ENCODE measurements around the gene CPTP.
A peak's percentile ranks its signal among the peaks of the same experiment; 100 is the strongest.

Gene CPTP

DNA sequence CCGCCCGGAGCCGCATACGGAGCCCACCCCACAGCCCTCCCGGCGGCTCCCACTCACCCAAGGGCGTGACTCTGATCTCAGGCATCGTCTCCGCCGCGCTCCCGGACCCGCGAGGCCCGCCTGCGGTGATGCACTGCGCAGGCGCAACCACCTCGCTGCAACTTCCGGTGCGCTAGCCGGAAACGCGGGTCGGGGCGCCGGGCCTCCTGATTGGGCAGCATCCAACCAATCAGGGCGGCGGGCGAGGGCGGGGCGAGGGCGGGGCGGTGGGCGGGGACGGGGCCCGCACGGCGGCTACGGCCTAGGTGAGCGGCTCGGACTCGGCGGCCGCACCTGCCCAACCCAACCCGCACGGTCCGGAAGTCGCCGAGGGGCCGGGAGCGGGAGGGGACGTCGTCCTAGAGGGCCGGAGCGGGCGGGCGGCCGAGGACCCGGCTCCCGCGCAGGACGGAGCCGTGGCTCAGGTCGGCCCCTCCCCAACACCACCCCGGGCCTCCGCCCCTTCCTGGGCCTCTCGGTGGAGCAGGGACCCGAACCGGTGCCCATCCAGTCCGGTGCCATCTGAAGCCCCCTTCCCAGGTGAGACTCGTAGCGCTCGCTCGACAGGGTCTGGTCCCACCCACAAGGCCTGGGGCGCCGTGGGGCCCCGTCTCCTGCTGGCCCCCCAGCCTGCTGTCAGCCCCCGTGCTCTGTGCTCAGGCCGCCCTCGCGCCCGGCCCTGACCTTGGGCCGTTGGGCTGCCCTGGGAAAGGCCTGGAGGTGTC lies at the start of gene CPTP, which contains the start of gene INTS11:
TSS of gene CPTP (plus strand) at position 279 of the 764 bp plus-strand sequence. CDS start 2,109 bp downstream, outside the sequence.
TSS of gene INTS11 (minus strand) at position 137 of the 764 bp plus-strand sequence. CDS start at position 85, 52 bp downstream.
- DNase-seq (ENCODE audit: low read depth in 2 of 2), result peak; percentile 94

DNA sequence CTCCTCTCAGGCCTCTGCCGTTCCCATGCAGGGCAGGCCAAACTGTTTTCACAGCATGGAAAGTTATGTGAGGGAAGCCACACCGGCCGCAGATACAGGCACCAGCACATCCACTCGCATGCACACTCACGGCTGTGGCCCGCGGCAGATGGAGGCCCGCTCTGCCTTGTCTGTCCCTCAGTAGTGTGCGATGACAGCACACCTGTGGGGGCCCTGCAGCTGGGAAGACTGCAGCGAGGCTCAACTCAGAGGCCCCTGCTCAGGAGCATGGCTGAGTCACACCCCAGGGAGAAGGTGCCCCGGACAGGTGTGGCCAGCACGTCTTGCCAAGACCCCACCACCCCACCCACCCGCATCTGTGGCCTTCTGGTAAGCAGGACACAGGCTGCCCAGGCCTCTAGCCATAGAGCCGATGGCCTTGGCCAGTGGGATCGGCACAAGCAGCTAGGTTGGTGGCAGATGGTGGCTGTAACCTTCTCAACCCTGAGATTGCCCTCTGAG lies 49.6 kb upstream of the CPTP start:
- DNase-seq (ENCODE audit: low read depth in 2 of 2), result no peak

DNA sequence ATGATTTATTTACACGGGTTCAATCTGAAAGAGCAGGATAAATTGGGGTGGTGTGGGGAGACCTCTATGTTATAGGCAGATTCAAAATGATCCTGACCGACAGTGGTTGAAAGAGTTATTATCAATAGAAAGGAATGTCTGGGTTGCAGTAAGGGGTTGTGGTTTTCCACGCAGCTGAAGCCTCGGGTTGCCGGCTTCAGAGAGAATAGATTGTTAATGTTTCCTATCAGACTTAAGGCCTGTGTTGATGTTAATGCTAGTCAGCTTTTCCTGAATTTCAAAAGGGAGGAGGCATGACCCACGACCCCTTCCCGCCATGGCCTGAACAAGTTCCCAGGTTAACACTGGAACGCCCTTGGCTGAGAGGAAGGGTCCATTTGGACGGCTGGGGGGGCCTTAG lies 48.8 kb upstream of the CPTP start:
- DNase-seq (ENCODE audit: low read depth in 2 of 2), result no peak

DNA sequence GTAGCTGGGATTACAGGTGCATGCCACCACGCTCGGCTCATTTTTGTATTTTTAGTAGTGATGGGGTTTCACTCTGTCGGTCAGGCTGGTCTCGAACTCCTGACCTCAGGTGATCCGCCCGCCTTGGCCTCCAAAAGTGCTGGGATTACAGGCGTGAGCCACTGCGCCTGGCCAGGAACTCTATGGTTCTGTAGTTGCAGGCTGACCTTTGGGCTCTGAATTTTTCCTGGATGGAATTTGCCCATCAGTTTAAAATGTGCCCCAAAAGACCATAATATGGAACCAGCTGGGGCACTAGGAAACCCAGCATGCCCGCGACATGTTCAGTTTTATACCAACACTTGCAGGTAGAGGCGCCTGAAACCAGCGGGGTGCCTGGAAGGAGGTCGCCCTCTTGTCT lies 46.0 kb upstream of the CPTP start:
- DNase-seq (ENCODE audit: low read depth in 2 of 2), result no peak

DNA sequence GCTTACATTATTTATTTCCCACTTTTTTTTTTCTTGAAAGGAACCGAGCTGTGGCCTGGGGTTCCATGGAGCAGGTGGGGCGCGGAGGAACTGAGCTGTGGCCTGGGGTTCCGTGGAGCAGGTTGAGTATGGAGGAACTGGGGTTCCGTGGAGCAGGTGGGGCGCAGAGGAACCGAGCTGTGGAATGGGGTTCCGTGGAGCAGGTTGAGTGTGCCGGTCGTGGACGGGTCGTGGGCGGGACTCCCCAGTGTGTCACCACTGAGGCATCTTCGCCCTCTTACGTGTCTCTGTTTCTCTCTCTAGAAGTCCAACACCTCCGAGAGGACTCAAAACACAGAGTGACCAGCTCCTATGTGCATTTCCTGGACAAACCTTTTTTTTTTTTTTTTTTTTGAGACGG lies 45.6 kb upstream of the CPTP start:
- no peak for DNase-seq (ENCODE audit: low read depth in 2 of 2)

DNA sequence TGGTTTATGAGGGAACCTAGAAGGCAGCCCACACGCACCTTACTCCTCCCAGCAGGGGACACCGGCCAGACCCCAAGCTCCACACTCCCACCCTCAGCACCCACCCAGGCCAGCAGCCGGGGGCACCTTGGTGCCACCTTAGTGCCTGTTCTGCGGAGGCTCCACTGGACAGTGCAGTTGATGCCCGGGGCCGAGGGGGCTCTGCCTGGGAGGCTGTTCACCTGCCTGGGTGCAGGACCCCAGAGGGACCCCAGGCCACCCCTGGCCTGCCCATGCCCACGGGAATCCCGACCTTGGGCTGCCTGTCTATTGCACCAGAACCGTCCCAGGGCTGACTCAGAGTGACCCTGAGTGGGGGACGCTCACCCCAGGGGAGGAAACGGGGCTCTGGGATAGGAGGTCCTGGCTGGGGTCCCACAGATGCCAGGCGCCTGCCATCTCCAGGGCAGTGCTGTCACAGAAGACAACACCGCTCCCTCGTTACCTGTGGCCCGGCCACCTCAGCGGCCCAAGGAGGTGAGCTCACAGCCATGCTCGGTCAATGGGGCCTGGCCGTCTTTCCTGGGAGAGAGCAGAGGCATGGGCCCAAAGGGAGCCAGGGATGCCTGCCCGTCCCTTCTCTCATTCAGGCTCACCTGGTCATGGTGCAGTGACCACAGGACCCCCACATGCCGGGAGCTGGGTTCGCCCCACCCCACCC lies 43.7 kb upstream of the CPTP start:
- DNase-seq (ENCODE audit: low read depth in 2 of 2), result no peak

DNA sequence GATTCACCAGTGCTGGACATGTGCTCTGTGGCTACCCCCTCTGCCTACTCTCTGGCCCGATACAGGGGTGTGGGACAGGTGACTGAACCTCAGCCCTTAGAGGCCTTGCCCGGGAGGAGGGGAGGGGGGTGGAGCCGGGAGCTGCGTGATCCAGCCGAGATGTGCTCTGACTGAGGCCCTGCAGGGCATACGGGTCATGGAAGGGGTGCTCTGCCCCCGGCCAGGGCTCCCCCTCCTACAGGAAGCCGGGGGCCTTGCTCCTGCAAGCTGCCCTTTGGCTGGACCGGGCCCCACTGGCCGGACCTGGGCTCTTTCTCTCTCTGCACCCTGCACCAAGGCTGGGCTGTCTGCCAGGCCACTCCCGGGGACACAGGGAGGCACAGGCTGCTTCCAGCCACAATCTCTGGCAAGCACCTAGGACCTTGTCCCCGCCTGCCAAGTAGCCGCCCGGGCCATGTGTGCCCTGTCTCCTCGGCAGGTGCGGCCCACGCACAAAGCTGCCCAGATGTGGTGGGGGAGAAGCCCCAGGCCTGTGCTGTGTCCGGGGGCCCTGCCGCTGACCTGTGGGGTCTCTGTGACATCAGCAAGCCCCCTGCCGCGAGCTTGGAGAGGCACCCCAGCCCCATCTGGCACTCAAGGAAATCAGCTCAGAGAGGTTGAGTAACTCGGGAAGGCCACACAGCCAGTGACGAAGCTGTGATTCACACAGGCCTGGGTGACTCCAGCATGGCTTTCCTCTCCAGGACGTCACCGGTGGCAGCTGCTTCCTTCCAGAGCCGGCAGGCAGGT lies 42.9 kb upstream of the CPTP start:
- DNase-seq (ENCODE audit: low read depth in 2 of 2), result no peak

DNA sequence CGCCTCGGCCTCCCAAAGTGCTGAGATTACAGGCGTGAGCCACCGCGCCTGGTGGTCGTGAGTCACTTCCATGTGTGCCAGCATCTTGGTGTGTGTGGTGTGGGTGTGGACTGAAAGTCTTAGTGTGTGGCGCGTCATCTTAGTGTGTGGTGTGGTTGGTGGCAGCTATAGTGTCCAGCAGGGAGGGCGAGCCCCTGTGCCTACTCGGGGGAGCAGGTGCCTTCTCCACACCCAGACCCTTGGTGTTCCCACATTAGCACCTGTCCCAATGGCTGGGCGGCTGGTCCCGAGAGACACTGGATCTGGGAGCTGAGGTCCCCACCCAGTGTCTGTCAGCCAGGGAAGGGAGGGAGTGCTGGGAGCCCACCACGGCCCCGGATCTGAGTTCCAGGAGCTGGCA lies 41.6 kb upstream of the CPTP start:
- no peak for DNase-seq (ENCODE audit: low read depth in 2 of 2)

DNA sequence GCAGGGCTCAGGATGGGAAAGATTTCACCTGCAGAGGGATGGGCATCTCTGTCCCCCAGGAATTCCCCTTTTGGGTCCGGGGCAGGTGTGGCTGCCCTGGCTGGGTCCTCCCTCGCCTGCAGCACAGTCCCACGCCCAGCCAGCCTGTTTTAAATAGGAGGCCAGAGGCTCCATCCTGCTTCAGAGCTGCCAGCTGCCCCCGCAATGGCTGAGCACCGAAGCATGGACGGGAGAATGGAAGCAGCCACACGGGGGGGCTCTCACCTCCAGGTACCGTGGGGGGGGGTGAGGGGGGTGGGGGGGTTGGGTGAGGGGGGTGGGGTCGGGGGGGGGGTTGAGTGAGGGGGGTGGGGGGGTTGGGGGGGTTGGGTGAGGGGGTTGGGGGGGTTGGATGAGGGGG lies 40.8 kb upstream of the CPTP start:
- no peak for DNase-seq (ENCODE audit: low read depth in 2 of 2)

DNA sequence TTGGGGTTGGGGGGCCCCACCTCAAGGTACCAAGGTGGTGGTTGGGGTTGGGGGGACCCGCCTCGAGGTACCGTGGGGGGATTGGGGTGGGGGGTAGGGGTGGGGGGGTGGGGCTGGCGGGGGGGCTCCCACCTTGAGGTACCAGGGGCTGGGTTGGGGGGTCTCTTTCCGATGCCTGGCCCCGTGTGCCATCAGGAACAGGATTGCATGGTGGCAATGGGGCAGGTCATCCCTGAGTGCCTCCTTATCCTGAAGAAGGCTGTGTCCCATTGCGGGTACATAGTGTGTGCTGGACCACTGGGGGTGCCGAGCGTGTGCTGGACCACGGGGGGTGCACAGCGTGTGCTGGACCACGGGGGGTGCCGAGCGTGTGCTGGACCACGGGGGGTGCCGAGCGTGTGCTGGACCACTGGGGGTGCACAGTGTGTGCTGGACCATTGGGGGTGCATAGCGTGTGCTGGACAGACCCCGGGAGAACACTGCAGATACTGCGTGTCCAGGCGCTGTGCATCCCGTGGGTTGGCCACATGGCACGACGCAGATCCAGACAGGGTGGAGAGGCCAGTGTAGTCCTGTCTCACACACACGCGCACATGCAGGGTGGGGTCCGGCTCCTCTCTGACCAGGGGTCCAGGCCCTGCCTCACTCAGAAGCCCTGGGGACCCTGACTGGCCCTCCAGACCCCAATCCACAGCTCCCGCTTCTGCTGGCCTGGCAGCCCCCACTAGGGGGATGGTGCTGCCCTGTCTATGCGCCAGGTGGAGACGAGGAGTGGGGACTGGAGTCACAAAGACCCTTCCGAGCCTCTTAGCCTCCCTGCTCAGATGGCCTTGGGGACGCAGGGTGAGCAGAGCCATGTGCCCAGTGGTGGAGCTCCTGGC lies 40.1 kb upstream of the CPTP start:
- no peak for DNase-seq (ENCODE audit: low read depth in 2 of 2)

DNA sequence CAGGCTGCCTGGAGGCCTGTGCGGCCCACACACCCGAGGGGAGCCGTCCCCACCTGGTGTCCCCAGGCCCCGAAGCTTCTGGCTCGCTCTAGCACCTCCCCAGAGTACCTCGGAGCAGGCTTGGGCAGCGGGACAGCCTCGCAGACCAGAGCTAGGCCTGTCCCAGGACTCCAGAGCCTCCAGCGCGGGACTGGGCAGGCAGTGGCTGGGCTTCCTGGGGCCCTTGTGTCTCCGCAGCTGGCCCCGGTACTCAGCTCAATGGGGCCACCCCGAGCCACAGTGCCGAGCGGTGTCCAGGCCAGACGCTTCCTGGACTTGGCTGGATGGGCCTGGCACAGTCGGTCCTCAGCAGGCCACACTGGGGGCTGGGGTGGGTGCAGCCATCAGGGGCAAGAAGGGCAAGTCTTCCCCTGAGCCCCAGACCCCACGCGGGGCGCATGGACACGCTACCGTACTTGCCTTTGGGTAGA lies 39.5 kb upstream of the CPTP start:
- no peak for DNase-seq (ENCODE audit: low read depth in 2 of 2)

DNA sequence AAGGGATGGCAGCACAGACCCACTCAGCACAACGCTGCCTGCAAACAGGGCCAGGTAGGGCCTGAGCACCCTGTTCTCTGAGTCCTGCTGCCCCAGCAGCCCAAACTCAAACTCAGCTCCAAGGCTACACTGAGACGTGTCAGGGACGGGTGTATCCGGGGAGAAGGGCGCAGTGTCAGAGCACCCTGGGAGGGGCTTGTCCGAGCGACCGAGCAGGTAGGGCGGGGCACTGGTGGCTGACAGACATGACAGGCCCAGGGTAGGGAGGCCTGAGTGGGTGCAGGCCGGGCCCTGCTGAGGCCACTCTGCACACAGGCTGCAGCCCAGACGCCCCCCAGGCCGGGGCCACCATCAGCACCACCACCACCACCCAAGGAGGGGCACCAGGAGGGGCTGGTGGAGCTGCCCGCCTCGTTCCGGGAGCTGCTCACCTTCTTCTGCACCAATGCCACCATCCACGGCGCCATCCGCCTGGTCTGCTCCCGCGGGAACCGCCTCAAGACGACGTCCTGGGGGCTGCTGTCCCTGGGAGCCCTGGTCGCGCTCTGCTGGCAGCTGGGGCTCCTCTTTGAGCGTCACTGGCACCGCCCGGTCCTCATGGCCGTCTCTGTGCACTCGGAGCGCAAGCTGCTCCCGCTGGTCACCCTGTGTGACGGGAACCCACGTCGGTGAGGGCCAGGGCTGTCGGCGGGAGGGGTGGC lies 38.8 kb upstream of the CPTP start:
- DNase-seq (ENCODE audit: low read depth in 2 of 2), result no peak

DNA sequence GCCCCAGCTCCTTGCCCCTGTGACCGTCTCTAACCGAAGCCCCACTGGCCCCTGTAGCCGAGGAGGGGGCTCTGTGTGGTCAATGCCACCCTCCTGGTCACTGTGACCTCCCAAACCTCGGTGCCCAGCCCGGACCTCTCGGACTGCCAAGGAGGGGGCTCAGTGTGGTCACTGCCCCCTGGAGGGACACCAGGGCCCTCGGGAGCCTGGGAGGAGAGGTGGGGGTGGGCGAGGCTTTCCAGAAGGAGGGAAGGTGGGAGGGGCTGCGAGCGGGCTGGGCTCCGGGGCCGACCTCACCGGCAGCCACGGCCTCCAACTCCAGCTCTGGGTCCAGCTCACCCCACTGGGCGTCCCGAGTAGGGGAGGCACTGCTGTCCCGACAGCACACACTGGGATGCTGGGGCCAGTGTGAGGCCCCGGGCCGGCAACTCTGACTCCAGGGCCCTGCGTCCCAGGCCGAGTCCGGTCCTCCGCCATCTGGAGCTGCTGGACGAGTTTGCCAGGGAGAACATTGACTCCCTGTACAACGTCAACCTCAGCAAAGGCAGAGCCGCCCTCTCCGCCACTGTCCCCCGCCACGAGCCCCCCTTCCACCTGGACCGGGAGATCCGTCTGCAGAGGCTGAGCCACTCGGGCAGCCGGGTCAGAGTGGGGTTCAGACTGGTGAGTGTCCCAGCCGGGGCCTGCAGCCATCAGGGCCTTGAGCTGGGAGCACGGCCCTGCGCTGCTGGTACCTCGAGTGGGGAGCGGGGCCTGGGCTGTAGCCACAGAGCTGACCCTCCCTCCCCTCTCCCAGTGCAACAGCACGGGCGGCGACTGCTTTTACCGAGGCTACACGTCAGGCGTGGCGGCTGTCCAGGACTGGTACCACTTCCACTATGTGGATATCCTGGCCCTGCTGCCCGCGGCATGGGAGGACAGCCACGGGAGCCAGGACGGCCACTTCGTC lies 38.0 kb upstream of the CPTP start:
- DNase-seq (ENCODE audit: low read depth in 2 of 2), result no peak

DNA sequence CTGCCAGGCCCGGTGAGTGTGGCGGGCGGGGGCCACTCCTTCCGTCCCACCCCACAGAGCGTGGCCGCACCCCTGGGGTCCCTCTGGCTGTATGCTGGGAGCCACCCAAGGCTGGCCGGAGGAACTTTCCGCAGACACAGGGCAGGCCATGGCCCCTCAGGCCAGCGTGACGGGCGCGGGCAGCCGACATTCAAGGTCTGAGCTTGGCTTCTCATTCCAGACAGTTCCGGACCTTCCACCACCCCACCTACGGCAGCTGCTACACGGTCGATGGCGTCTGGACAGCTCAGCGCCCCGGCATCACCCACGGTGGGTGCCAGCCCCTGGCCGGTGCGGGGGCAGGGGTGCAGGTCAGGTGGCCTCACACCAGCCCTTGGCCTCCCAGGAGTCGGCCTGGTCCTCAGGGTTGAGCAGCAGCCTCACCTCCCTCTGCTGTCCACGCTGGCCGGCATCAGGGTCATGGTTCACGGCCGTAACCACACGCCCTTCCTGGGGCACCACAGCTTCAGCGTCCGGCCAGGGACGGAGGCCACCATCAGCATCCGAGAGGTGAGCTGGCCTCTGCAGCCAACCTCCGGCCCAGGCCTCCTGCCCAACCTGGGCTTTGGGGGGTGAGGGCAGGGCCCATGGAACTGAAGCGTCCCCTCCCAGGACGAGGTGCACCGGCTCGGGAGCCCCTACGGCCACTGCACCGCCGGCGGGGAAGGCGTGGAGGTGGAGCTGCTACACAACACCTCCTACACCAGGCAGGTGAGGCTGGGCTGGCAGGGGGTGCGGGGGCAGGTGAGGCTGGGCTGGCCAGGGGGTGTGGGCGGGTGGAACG lies 37.1 kb upstream of the CPTP start:
- no peak for DNase-seq (ENCODE audit: low read depth in 2 of 2)

DNA sequence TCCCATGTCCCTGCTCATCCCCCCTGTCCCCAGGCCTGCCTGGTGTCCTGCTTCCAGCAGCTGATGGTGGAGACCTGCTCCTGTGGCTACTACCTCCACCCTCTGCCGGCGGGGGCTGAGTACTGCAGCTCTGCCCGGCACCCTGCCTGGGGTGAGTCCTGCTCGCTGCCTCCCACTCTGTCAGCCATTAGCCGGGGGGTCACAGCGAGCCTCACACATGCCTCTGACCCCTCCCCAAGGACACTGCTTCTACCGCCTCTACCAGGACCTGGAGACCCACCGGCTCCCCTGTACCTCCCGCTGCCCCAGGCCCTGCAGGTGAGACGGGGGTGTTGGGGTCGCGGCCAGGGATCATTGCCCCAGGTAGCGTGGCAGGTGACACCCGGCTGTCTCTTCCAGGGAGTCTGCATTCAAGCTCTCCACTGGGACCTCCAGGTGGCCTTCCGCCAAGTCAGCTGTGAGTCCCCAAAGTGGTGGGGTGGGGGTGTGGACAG lies 34.3 kb upstream of the CPTP start:
- DNase-seq (ENCODE audit: low read depth in 2 of 2), result no peak

DNA sequence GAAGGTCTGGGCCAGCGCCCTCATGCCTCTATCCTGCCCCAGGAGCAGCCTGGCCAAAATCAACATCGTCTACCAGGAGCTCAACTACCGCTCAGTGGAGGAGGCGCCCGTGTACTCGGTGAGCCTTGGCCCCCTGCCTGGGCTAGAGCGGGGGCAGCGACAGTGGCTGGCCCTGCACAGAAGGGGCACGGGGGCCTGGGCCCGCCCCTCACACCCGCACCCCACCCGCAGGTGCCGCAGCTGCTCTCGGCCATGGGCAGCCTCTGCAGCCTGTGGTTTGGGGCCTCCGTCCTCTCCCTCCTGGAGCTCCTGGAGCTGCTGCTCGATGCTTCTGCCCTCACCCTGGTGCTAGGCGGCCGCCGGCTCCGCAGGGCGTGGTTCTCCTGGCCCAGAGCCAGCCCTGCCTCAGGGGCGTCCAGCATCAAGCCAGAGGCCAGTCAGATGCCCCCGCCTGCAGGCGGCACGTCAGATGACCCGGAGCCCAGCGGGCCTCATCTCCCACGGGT lies 33.5 kb upstream of the CPTP start:
- no peak for DNase-seq (ENCODE audit: low read depth in 2 of 2)

DNA sequence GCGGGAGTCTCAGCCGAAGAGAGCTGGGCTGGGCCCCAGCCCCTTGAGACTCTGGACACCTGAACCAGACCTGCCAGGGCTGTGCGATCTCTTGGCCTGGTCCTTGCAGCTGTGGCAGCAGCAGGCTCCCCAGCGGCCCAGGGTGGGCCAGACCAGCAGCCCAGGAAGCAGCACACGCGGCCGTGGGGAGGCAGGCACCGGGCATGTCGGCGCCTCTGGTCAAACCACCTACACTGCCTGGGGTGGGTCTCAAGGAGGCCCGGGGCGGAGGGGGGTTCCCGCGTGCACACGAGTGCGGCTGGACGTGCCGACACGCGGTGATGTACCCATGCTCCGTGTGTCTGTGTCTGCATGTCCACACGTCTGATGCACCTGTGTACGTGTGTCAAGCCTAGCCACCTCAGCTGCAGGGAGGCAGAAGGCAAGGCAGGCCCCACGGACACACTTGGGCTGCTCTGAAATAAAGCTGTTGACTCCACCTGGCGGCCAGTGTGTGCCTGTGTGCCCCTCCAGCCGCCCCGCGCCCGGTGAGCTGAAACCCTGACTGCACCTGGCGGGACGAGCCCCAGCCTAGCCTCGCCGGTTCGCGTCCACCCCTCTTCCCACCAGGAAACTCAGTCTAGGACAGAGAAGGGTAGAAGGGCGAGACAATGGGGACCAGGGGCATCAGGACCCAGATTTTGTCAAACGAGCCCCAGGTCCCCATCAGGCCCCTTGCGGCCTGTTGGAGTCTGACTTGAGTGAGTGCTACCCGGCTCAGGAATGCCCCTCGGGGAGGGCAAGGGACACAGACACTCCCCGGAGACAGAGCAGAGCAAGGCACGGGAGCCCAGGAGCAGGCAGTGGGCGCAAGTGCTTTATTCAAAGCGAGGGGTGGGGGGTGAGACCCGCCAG lies 32.8 kb upstream of the CPTP start:
- peak in 1 of 2 donors; percentile 41 for DNase-seq (ENCODE audit: low read depth in 2 of 2)

All from activated CD8-positive, alpha-beta memory T cell treated with anti-CD3 and anti-CD28 coated beads for 4 hours (primary cell).